Panc1 (cell line): ENCODE results near the gene ZDHHC1. TPM values are rescaled to one million over a fixed set of nuclear protein-coding genes. Genes with fewer than 3 reads are reported as not detected.

Experiments used
- ATAC-seq: fragments of 200-7000 bp; cut with Tn5 transposase; 2 replicates; pipeline ENCODE4 v1.9.1; 2020; ENCODE audit warnings: mild to moderate bottlenecking, moderate library complexity
- BruUV-seq: library from RNA; stranded (reverse); fragments of 400-500 nt; replicated peaks from 2 replicates; lab custom pipeline; 2021; lab: Mats Ljungman, UMichigan
- CTCF ChIA-PET: fragments of 300-600 bp; sonication (Branson Sonifier 250); formaldehyde crosslinking; loops from one replicate; lab custom pipeline; 2022; ENCODE audit warnings: antibody characterized with exemption; lab: Charles Lee
- POLR2A ChIA-PET: fragments of 300-600 bp; sonication (Branson Sonifier 250); formaldehyde crosslinking; loops from one replicate; lab custom pipeline; 2022; ENCODE audit warnings: antibody characterized with exemption; lab: Charles Lee
- DNase-seq: peaks from one replicate; pipeline ENCODE4 v3.0.0-alpha.2; 2010; ENCODE audit warnings: low read depth, low spot score
- H3K27ac ChIP-seq: 2 replicates; pipeline ENCODE4 v1.5.1; 2011; ENCODE audit warnings: mild to moderate bottlenecking, low read length, inconsistent platforms
- H3K27me3 ChIP-seq: fragments of 200-500 bp; sonication (Bioruptor generic); 2 replicates; pipeline ENCODE4 v1.6.0; 2014; ENCODE audit warnings: low read length, inconsistent platforms; ENCODE audit not compliant: control insufficient read depth, insufficient read depth
- H3K36me3 ChIP-seq: fragments of 200-500 bp; sonication (Bioruptor generic); 2 replicates; pipeline ENCODE4 v1.5.1; 2014; ENCODE audit warnings: inconsistent platforms, mild to moderate bottlenecking, low read length, moderate library complexity; ENCODE audit not compliant: control insufficient read depth, insufficient read depth
- H3K4me1 ChIP-seq: 2 replicates; pipeline ENCODE4 v1.5.1; 2011; ENCODE audit warnings: inconsistent platforms, mild to moderate bottlenecking, low read length, moderate library complexity; ENCODE audit not compliant: control insufficient read depth, insufficient read depth
- H3K4me3 ChIP-seq, 2 experiments: 2 replicates each; pipeline ENCODE4 v1.5.1; 2011 to 2012; ENCODE audit warnings: low read depth in 2 of 2, low read length in 2 of 2, mild to moderate bottlenecking in 2 of 2, inconsistent platforms in 1 of 2, moderate library complexity in 1 of 2
- H3K9me3 ChIP-seq: fragments of 200-500 bp; sonication (Bioruptor generic); 2 replicates; pipeline ENCODE4 v1.5.1; 2014; ENCODE audit warnings: low read depth, mild to moderate bottlenecking, inconsistent platforms, low read length, moderate library complexity; ENCODE audit not compliant: control insufficient read depth, insufficient read depth
- CTCF ChIP-seq: fragments of 450-650 bp; IDR thresholded peaks from 2 replicates; pipeline ENCODE4 v1.5.1; 2017; ENCODE audit warnings: mild to moderate bottlenecking
- POLR2AphosphoS5 ChIP-seq: IDR thresholded peaks from 2 replicates; pipeline ENCODE4 v1.6.1; 2012; ENCODE audit warnings: mild to moderate bottlenecking, low read depth, low read length, moderate library complexity
- REST ChIP-seq, 2 experiments: IDR thresholded peaks; 2 replicates each; pipeline ENCODE4 v1.6.1; 2011 to 2012; ENCODE audit warnings: low read depth in 2 of 2, control low read depth in 1 of 2, low read length in 1 of 2, mild to moderate bottlenecking in 1 of 2, moderate library complexity in 1 of 2; ENCODE audit not compliant: insufficient read depth in 1 of 2
- SIN3A ChIP-seq: IDR thresholded peaks from 2 replicates; pipeline ENCODE4 v1.6.1; 2012; ENCODE audit warnings: low read depth, mild to moderate bottlenecking, low read length, moderate library complexity, borderline replicate concordance; ENCODE audit not compliant: insufficient read depth
- TCF7L2 ChIP-seq: IDR thresholded peaks from 2 replicates; pipeline ENCODE4 v1.6.1; 2011; ENCODE audit warnings: mild to moderate bottlenecking, low read depth, low read length, inconsistent platforms
- in situ Hi-C: cut with HindIII; loops from 2 replicates; pipeline ENCODE4 v1.10.0; 2016; ENCODE audit warnings: low sequenced_read_pairs, low pct_unique_long_range_greater_than_20kb
- intact Hi-C: fragments of 100-400 bp; cut with micrococcal nuclease; formaldehyde crosslinking; loops from one replicate; pipeline ENCODE4 v1.10.0; 2022; ENCODE audit not compliant: unreplicated experiment
- total RNA-seq: library from RNA; stranded (reverse); gene quantifications from one replicate; pipeline ENCODE4 v1.2.1, GENCODE V29; 2021; ENCODE audit not compliant: unreplicated experiment

The ZDHHC1 gene
- total RNA-seq, 1 experiment from 2014 or later = 7.8 TPM

- no peaks in the 10 kb centered on the region; the same call in 1 of the 2 replicates for H3K27me3 ChIP-seq
- H3K4me1 ChIP-seq = no peaks in the 10 kb centered on the region
- no peaks in the 10 kb centered on the region for H3K36me3 ChIP-seq
- ATAC-seq (no peak), DNase-seq (no peak)
- intact Hi-C loops (no loop called here), in situ Hi-C loops (no loop called here)
- CTCF ChIA-PET = no interaction called here
- no TSS peak for BruUV-seq
- no peaks in the 10 kb centered on the region for H3K9me3 ChIP-seq
- no peak overlapping the region for H3K4me3 ChIP-seq
- H3K27ac ChIP-seq = no peak overlapping the region
- no peak for TF ChIP-seq POLR2AphosphoS5
- TF ChIP-seq CTCF = no peak
- no peak for TF ChIP-seq TCF7L2
- TF ChIP-seq SIN3A = no peak
- TF ChIP-seq REST (IDR thresholded peaks at IDR 0.05; ENCODE audit: insufficient read depth in 1 of 2, low read depth in 2 of 2, low read length in 1 of 2) = no peak
- POLR2A ChIA-PET = no interaction called here
Measured at GRCh38 chr16:67424261-67424615, 8.0 kb upstream of the ZDHHC1 start.

GRCh38 chr16:67423611-67424260 lies 7.5 kb upstream of the ZDHHC1 start:
- Histone ChIP-seq H3K27me3 (no peaks in the 10 kb centered on the region; the same call in 1 of the 2 replicates), H3K4me3 (no peak overlapping the region), H3K4me1 (no peaks in the 10 kb centered on the region), H3K9me3 (no peaks in the 10 kb centered on the region), H3K36me3 (no peaks in the 10 kb centered on the region), H3K27ac (no peak overlapping the region)
- in situ Hi-C loops (no loop called here), intact Hi-C loops (no loop called here)
- ChIA-PET POLR2A (no interaction called here), CTCF (no interaction called here)
- no TSS peak for BruUV-seq
- DNase-seq = no peak
- TF ChIP-seq POLR2AphosphoS5 (no peak), CTCF (no peak), SIN3A (no peak)
- ATAC-seq = no peak
